Endometrial microvascular endothelial cells (primary cell): Measurements from ENCODE around the gene FAM8A1. TPM values are rescaled to one million over a fixed set of nuclear protein-coding genes. Genes with fewer than 3 reads are reported as not detected.

ENCODE experiments used
- in situ Hi-C: cut with HindIII; loops from 2 replicates; pipeline ENCODE4 v1.10.0; 2017; ENCODE audit warnings: low sequenced_read_pairs, low pct_unique_long_range_greater_than_20kb; ENCODE audit errors: inconsistent ontology term
- total RNA-seq: library from RNA; depleted of rRNA; stranded (reverse); fragments of >200 nt; gene quantifications from one replicate; pipeline ENCODE4 v1.2.3, GENCODE V29; 2015; ENCODE audit errors: inconsistent ontology term

Gene FAM8A1
- total RNA-seq, 1 donor from 2014 or later = 11.0 TPM

DNA sequence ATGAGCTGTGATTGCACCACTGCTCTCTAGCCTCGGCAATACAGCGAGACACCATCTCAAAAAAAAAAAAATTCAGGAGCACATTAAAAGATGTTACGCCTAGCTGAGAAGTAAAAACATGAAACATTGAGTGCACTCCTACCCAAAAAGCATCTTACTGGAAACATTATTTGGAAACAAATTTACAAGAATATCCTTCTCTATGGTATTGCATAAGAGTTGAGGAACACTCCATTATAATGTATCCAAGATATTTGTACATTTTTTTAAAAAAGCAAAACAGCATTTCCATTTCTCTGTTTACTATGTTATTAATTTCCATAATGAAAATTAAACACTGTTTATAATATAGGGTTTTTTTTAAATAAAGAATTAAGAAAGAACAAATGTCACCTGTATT is 48.6 kb downstream of the FAM8A1 start:
- in situ Hi-C loops = no loop called here

DNA sequence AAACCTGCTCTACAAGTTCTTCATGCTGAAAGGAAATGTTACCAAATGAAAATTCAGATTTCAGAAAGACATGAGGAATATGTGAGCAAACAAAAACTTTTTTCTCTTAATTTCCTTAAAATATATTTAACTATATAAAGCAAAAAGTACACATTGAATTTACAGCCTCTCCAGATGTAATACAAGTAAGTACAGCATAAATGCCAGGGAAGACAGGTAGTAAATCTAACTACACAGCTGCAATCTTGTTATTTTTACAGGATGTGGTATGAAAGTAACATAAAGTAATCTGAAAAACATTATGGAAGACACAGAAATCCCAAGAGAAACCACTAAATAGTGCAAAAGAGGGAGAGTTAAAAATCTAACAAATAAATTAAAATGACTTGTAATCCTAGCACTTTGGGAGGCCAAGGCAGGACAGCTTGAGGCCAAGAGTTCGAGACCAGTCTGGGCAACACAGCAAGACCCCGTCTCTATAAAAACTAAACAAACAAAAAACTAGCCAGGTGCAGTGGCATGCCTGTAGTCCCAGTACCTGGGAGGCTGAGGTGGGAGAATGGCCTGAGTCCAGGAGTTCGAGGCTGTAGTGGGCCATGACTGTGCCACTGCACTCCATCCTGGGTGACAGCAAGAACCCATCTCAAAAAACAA is 50.7 kb downstream of the FAM8A1 start:
- in situ Hi-C loops = no loop called here

GRCh38 chr6:17653198-17653882 is 53.2 kb downstream of the FAM8A1 start:
- in situ Hi-C loops = no loop called here

DNA sequence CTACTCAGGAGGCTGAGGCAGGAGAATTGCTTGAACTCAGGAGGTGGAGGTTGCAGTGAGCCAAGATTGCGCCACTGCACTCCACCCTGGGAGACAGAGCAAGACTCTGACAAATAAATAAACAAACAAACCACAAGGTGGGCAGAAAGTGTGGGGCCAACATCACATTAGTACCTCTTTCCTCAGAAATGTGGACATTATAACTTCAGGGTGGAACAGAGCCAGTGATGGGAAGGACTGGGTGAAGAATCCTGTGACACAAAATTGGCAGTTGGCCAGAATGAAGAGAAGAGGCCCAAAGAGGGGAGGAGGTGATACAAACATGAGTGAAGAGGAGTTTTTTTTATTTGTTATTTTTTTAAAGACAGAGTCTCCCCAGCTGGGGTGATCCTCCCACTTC is 56.0 kb downstream of the FAM8A1 start:
- in situ Hi-C loops = no loop called here

- in situ Hi-C loops = no loop called here
These were observed 56.5 kb downstream of the FAM8A1 start for GRCh38 chr6:17656644-17657043.

Other genes with a start within 250 kb of the FAM8A1 start
- 25.9 TPM for gene CAP2, start 206.7 kb upstream of the FAM8A1 start, total RNA-seq
- gene NUP153, start 106.6 kb downstream of the FAM8A1 start, total RNA-seq = 43.0 TPM